ENCODE data around the gene DZANK1.

- no peak for TF ChIP-seq ZNF561 (CRISPR knock-in tag; conservative IDR thresholded peaks at IDR 0.05)
- TF ChIP-seq GTF3C2 (IDR thresholded peaks at IDR 0.05; ENCODE audit: borderline replicate concordance, extremely low read depth, insufficient read length), result no peak
These were observed 65.5 kb downstream of the DZANK1 start for GRCh38 chr20:18401305-18401704.
